Coronary artery (tissue), 2 donors: Measurements from ENCODE around the gene CNGA3.

ENCODE experiments used
- DNase-seq: peaks from one replicate; pipeline ENCODE4 v3.0.0-alpha.2; 2017; ENCODE audit warnings: low spot score
- H3K27ac ChIP-seq, 2 donors: fragments of 200-600 bp; sonication (generic); one replicate each; pipeline ENCODE4 v1.5.1; 2016 to 2019
- H3K4me3 ChIP-seq: fragments of 200-600 bp; sonication (generic); 2 replicates; pipeline ENCODE4 v1.5.1; 2016; ENCODE audit warnings: mild to moderate bottlenecking, moderate library complexity
- TF ChIP-seq, protein P1 (sequence below): fragments of 200-600 bp; sonication (generic); IDR thresholded peaks from one replicate; pipeline ENCODE4 v1.5.1; 2019; ENCODE audit warnings: antibody characterized with exemption

Gene CNGA3

DNA sequence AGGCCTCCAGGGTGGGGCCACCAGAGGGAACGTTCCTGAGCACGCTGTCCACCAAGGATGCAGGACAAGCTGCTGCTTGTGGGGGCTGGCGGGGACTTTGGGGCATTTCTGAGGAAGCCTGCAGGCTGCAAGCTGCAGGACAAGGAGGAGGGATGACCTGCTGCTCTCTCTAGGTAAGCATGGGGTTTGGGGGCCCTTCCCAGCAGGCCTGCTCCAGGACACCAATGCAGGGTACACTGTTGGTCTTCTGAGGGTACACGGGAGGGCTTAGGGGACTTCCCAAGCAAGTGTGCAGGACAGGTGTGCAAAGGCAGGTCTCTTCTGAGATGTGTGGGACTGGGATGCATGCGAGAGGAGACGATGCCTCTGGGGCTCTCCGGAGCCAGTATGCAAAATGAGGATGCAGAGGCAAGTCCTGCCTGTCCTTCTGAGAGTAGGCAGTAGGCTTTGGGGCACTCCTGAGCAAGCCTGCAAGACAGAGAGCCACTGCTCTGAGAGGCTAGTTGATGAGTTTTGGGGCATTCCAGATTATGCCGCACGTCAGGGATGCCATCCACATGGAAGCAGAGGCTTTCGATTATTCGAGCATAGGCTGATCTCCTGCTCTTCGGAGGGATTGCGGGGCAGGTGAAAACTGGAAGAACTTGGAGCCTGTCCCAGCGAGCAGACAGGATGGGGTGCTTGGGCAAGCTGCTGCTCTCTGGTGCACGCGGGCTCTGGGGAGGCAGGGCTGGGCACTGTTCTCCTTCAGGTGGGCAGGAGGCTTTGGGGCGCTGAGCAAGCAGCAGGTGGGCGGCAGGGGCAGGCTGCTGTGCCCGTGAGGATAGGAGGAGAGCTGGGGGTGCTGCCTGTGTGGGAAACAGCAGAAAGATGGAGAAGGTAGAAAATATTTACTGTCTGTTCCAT, 44.6 kb downstream of the CNGA3 start:
- Histone ChIP-seq H3K4me3 (no peak overlapping the region), H3K27ac (no peak overlapping the region)
- TF ChIP-seq, protein P1, sequence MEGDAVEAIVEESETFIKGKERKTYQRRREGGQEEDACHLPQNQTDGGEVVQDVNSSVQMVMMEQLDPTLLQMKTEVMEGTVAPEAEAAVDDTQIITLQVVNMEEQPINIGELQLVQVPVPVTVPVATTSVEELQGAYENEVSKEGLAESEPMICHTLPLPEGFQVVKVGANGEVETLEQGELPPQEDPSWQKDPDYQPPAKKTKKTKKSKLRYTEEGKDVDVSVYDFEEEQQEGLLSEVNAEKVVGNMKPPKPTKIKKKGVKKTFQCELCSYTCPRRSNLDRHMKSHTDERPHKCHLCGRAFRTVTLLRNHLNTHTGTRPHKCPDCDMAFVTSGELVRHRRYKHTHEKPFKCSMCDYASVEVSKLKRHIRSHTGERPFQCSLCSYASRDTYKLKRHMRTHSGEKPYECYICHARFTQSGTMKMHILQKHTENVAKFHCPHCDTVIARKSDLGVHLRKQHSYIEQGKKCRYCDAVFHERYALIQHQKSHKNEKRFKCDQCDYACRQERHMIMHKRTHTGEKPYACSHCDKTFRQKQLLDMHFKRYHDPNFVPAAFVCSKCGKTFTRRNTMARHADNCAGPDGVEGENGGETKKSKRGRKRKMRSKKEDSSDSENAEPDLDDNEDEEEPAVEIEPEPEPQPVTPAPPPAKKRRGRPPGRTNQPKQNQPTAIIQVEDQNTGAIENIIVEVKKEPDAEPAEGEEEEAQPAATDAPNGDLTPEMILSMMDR = no peak
- no peak for DNase-seq

DNA sequence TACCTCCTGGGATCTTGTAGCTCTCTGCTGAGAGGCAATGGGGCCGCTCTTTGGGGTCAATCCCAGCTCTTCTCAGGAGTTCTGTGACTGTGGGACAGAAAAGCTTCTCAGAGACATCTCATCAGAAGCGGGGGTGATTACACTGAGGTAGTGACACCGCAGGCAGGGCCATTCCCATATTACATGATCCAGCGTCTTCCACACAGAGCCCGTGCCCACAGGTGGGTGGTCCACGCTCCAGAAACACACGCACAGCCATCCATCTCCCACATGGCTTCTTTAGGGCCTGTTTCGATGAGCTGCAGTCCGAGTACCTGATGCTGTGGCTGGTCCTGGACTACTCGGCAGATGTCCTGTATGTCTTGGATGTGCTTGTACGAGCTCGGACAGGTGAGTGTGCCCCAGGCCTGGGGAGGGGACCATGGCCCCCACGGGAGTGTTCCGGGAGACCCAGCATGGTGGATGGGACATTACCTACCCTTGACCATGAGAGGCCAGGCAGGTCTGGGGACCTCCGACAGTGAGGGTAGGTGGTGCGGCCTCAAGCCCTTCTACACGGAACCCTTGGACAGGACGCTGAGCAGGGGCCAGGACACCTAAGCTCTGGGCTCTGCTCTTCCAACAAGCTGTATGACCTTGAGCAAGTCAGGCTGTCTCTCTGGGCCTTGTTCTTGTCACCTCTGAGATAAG, 45.5 kb downstream of the CNGA3 start:
- Histone ChIP-seq H3K4me3 (no peak overlapping the region), H3K27ac (no peak overlapping the region)
- TF ChIP-seq, protein P1 = no peak
- DNase-seq = no peak

DNA sequence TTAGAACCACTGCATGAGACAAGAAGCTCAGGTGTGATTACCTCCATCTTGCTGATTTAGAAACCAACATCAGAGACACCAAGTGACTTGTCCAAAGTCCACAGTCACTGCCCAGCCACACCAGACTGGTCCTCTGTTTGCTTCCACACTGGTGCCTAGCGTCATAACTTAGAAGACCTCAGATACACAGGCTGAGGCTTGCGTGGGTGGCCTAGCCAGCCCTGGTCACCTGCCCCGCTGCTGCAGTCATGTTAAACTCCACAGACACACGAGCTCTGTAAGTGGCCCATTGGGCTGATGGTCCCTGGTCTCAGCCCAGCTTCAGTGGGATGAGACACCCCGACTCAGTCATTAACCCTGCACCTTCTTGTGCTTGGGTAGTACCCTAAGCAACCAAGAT, 47.1 kb downstream of the CNGA3 start:
- H3K4me3 ChIP-seq = no peak overlapping the region
- H3K27ac ChIP-seq = no peak overlapping the region
- no peak for DNase-seq
- TF ChIP-seq, protein P1 = no peak

DNA sequence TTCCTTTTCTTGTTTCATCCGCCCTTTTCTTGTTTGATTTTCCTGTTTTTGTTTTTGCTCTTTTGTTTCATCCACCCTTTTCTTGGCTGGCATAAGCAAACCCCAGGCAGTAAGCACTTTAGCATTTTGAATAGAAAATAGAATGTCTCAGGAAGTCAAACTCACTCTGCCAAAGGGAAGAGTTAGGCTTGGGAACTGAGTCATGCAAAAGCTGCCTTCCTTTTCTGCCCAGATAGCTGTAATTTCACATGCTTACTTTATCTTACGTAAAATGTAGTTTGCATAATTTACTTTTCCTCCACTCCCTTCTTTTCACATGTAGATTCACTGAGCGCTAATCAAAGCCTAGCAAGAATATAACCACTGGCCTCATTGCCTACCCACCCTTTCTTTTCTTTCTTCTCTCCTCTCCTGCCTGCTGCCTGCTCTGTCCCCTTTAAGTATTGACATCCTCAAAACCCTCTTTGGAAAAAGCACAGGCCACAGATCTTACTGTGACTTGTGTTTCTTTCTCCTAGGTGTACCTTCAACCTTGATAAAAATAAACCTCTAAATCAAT, 48.4 kb downstream of the CNGA3 start:
- DNase-seq = no peak
- Histone ChIP-seq H3K4me3 (no peak overlapping the region), H3K27ac (no peak overlapping the region)
- TF ChIP-seq, protein P1 = no peak

DNA sequence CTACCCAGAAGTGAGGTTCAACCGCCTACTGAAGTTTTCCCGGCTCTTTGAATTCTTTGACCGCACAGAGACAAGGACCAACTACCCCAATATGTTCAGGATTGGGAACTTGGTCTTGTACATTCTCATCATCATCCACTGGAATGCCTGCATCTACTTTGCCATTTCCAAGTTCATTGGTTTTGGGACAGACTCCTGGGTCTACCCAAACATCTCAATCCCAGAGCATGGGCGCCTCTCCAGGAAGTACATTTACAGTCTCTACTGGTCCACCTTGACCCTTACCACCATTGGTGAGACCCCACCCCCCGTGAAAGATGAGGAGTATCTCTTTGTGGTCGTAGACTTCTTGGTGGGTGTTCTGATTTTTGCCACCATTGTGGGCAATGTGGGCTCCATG, 49.7 kb downstream of the CNGA3 start:
- TF ChIP-seq, protein P1 = no peak
- H3K27ac ChIP-seq = no peak overlapping the region
- no peak for DNase-seq
- no peak overlapping the region for H3K4me3 ChIP-seq

DNA sequence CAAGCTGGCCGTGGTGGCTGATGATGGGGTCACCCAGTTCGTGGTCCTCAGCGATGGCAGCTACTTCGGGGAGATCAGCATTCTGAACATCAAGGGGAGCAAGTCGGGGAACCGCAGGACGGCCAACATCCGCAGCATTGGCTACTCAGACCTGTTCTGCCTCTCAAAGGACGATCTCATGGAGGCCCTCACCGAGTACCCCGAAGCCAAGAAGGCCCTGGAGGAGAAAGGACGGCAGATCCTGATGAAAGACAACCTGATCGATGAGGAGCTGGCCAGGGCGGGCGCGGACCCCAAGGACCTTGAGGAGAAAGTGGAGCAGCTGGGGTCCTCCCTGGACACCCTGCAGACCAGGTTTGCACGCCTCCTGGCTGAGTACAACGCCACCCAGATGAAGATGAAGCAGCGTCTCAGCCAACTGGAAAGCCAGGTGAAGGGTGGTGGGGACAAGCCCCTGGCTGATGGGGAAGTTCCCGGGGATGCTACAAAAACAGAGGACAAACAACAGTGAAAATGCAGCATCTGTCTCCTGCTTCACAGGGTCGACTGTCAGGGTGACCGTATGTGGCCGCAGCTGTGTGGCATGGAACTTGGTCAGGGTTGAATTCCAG, 50.6 kb downstream of the CNGA3 start:
- no peak for DNase-seq
- TF ChIP-seq, protein P1 = no peak
- Histone ChIP-seq H3K27ac (no peak overlapping the region), H3K4me3 (no peak overlapping the region)
